ENCODE data around the gene TMEM63C. TPM values are rescaled to one million over a fixed set of nuclear protein-coding genes. Genes with fewer than 3 reads are reported as not detected.

Gene TMEM63C
- total RNA-seq, 2 donors from 2014 or later: 1.1 to 1.6 TPM

DNA sequence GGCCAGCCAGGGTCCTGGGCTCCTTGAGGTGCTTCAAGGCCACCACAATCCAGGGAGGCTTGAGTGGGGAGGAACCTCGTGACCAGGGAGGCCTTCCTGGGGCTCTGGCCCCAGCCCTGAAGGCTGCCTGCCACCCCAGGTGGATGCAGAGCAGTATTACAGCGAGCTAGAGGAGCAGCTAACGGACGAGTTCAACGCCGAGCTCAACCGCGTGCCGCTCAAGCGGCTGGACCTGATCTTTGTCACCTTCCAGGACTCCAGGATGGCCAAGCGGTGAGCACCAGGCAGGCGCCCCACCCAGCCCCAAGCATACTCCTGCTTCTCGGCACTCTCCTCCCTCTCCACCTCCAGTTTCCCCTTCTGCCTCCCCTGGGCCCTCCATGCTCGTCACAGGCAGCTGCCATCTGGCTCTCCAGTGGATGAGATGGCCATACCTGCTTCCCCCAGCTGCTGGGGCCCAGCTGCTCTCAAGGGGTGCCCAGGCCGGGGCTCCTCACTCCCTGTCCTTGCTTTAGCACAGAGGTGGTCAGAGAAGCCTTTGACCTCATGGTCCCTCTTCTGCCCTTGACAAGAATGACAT lies 58.8 kb downstream of the TMEM63C start:
- H3K9me3 ChIP-seq (ENCODE audit: control insufficient read depth, low read length): no peaks in the 10 kb centered on the region
- no peaks in the 10 kb centered on the region for H3K27me3 ChIP-seq (ENCODE audit: control insufficient read depth, insufficient read depth, low read length, poor library complexity, severe bottlenecking)
- H3K4me1 ChIP-seq (ENCODE audit: control insufficient read depth, insufficient read depth, low read length): no peaks in the 10 kb centered on the region

DNA sequence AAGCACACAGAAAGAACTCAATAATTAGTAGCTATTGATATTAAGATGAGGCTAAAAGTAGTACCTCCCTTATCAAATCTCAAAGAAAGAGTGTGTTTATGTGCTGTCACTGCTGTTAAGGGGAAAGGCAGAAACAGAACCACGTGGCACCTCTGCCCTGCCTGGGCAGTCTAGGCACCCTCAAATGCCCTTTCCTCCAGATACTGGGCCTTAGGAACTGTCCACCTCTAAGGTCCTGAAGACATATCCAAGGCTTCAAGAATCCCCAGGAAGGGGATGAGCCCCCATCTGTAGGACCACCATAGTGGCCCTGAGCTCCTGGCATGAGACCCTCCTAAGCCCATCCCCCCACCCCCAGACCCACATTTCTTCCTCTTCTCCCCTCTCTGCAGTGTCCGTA lies 60.4 kb downstream of the TMEM63C start:
- Histone ChIP-seq H3K9ac (ENCODE audit: extremely low read depth, low read length, poor library complexity, severe bottlenecking) (no peak overlapping the region), H3K9me3 (ENCODE audit: control insufficient read depth, low read length) (no peaks in the 10 kb centered on the region), H3K4me1 (ENCODE audit: control insufficient read depth, insufficient read depth, low read length) (no peaks in the 10 kb centered on the region), H3K4me3 (ENCODE audit: low read length) (no peak overlapping the region), H3K27me3 (ENCODE audit: control insufficient read depth, insufficient read depth, low read length, poor library complexity, severe bottlenecking) (no peaks in the 10 kb centered on the region), H3K36me3 (ENCODE audit: control insufficient read depth, insufficient read depth, low read length) (no peaks in the 10 kb centered on the region), H3K27ac (ENCODE audit: low read depth, low read length) (no peak overlapping the region)
- Mint-ChIP-seq H3K27ac (no peak overlapping the region), H3K4me1 (no peaks in the 10 kb centered on the region), H3K4me3 (no peak overlapping the region), H3K27me3 (ENCODE audit: insufficient read depth) (peaks cover 5% of the 10 kb centered on the region), H3K36me3 (ENCODE audit: low read depth) (no peaks in the 10 kb centered on the region), H3K9me3 (no peaks in the 10 kb centered on the region)
- TF ChIP-seq, protein P1, sequence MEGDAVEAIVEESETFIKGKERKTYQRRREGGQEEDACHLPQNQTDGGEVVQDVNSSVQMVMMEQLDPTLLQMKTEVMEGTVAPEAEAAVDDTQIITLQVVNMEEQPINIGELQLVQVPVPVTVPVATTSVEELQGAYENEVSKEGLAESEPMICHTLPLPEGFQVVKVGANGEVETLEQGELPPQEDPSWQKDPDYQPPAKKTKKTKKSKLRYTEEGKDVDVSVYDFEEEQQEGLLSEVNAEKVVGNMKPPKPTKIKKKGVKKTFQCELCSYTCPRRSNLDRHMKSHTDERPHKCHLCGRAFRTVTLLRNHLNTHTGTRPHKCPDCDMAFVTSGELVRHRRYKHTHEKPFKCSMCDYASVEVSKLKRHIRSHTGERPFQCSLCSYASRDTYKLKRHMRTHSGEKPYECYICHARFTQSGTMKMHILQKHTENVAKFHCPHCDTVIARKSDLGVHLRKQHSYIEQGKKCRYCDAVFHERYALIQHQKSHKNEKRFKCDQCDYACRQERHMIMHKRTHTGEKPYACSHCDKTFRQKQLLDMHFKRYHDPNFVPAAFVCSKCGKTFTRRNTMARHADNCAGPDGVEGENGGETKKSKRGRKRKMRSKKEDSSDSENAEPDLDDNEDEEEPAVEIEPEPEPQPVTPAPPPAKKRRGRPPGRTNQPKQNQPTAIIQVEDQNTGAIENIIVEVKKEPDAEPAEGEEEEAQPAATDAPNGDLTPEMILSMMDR (conservative IDR thresholded peaks at IDR 0.05): no peak
- 60 to 81% methylated on average over 2 of the region's 2 CpGs for whole genome bisulfite sequencing, 2 experiments (ENCODE audit: insufficient coverage in 1 of 2, insufficient read length in 1 of 2)
- no peak for DNase-seq

More for the DNA sequence above, 58.8 kb downstream of the TMEM63C start:
- no peak overlapping the region for H3K27ac Mint-ChIP-seq
- H3K27me3 Mint-ChIP-seq (ENCODE audit: insufficient read depth): peaks cover 5% of the 10 kb centered on the region
- H3K9me3 Mint-ChIP-seq: no peaks in the 10 kb centered on the region
- 89 to 90% methylated on average over 12 to 15 of the region's 15 CpGs for WGBS, 2 experiments (ENCODE audit: insufficient coverage in 1 of 2, insufficient read length in 1 of 2)
- no peak for DNase-seq
- no peaks in the 10 kb centered on the region for H3K4me1 Mint-ChIP-seq
- no peaks in the 10 kb centered on the region for H3K36me3 Mint-ChIP-seq (ENCODE audit: low read depth)
- H3K27ac ChIP-seq (ENCODE audit: low read depth, low read length): no peak overlapping the region
- no peaks in the 10 kb centered on the region for H3K36me3 ChIP-seq (ENCODE audit: control insufficient read depth, insufficient read depth, low read length)
- TF ChIP-seq, protein P1 (conservative IDR thresholded peaks at IDR 0.05): no peak
- H3K9ac ChIP-seq (ENCODE audit: extremely low read depth, low read length, poor library complexity, severe bottlenecking): no peak overlapping the region
- H3K4me3 Mint-ChIP-seq: no peak overlapping the region
- H3K4me3 ChIP-seq (ENCODE audit: low read length): no peak overlapping the region

DNA sequence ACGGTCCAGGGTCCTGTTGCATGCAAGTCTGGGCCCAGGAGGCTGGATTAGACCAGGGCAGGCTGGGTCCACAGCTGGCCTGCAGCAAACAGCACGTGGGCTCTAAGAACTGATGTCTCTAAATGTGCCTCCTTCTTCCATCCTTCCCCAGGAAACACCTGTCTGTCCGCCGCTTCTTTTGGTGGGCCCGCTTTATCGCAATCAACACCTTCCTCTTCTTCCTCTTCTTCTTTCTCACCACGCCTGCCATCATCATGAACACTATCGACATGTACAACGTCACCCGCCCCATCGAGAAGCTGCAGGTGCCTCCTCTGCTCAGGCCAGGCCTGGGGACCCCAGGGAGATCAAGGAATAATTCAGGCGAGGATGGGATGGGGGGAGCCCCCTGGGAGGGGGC lies 61.2 kb downstream of the TMEM63C start:
- H3K27ac Mint-ChIP-seq: no peak overlapping the region
- no peak overlapping the region for H3K9ac ChIP-seq (ENCODE audit: extremely low read depth, low read length, poor library complexity, severe bottlenecking)
- no peak overlapping the region for H3K4me3 ChIP-seq (ENCODE audit: low read length)
- no peaks in the 10 kb centered on the region for H3K9me3 ChIP-seq (ENCODE audit: control insufficient read depth, low read length)
- no peaks in the 10 kb centered on the region for H3K36me3 ChIP-seq (ENCODE audit: control insufficient read depth, insufficient read depth, low read length)
- no peak for DNase-seq
- no peaks in the 10 kb centered on the region for H3K27me3 ChIP-seq (ENCODE audit: control insufficient read depth, insufficient read depth, low read length, poor library complexity, severe bottlenecking)
- no peak overlapping the region for H3K4me3 Mint-ChIP-seq
- no peaks in the 10 kb centered on the region for H3K4me1 ChIP-seq (ENCODE audit: control insufficient read depth, insufficient read depth, low read length)
- TF ChIP-seq, protein P1 (conservative IDR thresholded peaks at IDR 0.05): no peak
- H3K27me3 Mint-ChIP-seq (ENCODE audit: insufficient read depth): peaks cover 3% of the 10 kb centered on the region
- no peaks in the 10 kb centered on the region for H3K9me3 Mint-ChIP-seq
- WGBS, 2 experiments (ENCODE audit: insufficient coverage in 1 of 2, insufficient read length in 1 of 2): 84 to 90% methylated on average over 2 to 12 of the region's 12 CpGs
- no peaks in the 10 kb centered on the region for H3K4me1 Mint-ChIP-seq
- no peak overlapping the region for H3K27ac ChIP-seq (ENCODE audit: low read depth, low read length)
- no peaks in the 10 kb centered on the region for H3K36me3 Mint-ChIP-seq (ENCODE audit: low read depth)

Data from endodermal cell (in vitro differentiated cells).